A673 (cell line): ENCODE data around the gene C5orf58. TPM values are rescaled to one million over a fixed set of nuclear protein-coding genes. Genes with fewer than 3 reads are reported as not detected.

ENCODE experiments used
- BruUV-seq: library from RNA; stranded (reverse); fragments of 400-500 nt; replicated peaks from 2 replicates; lab custom pipeline; 2021; lab: Mats Ljungman, UMichigan
- CTCF ChIA-PET: fragments of 300-600 bp; sonication (Branson Sonifier 250); formaldehyde crosslinking; loops from one replicate; lab custom pipeline; 2022; ENCODE audit warnings: antibody characterized with exemption; lab: Charles Lee
- POLR2A ChIA-PET: fragments of 300-600 bp; sonication (Branson Sonifier 250); formaldehyde crosslinking; loops from one replicate; lab custom pipeline; 2022; ENCODE audit warnings: antibody characterized with exemption; ENCODE audit not compliant: low non-redundant PET; lab: Charles Lee
- DNase-seq: peaks from one replicate; pipeline ENCODE4 v3.0.0-alpha.2; 2015; ENCODE audit warnings: low spot score
- H3K27ac ChIP-seq: fragments of 200-600 bp; sonication (generic); 2 replicates; pipeline ENCODE4 v1.5.1; 2016; ENCODE audit warnings: mixed run types, low read depth, mild to moderate bottlenecking, mixed read lengths, antibody characterized with exemption, low read length; ENCODE audit not compliant: poor library complexity, severe bottlenecking
- H3K27me3 ChIP-seq: fragments of 200-600 bp; sonication (generic); replicated peaks from 2 replicates; pipeline ENCODE4 v1.6.1; 2017; ENCODE audit warnings: mixed run types, low read depth, mild to moderate bottlenecking, mixed read lengths, antibody characterized with exemption, low read length; ENCODE audit not compliant: insufficient read depth, poor library complexity
- H3K36me3 ChIP-seq: fragments of 200-600 bp; sonication (generic); 2 replicates; pipeline ENCODE4 v1.6.1; 2016; ENCODE audit warnings: mixed run types, mild to moderate bottlenecking, mixed read lengths, antibody characterized with exemption, low read length; ENCODE audit not compliant: insufficient read depth, poor library complexity, severe bottlenecking
- H3K4me1 ChIP-seq: fragments of 200-600 bp; sonication (generic); 2 replicates; pipeline ENCODE4 v1.6.1; 2017; ENCODE audit warnings: mixed run types, mild to moderate bottlenecking, mixed read lengths, antibody characterized with exemption, low read length; ENCODE audit not compliant: insufficient read depth, poor library complexity, severe bottlenecking
- H3K4me3 ChIP-seq: fragments of 200-600 bp; sonication (generic); 2 replicates; pipeline ENCODE4 v1.5.1; 2016; ENCODE audit warnings: low read depth, mixed run types, mild to moderate bottlenecking, mixed read lengths, low read length; ENCODE audit not compliant: poor library complexity, severe bottlenecking
- H3K9me3 ChIP-seq: fragments of 200-600 bp; sonication (generic); 2 replicates; pipeline ENCODE4 v1.6.1; 2016; ENCODE audit warnings: mixed run types, low read depth, mild to moderate bottlenecking, mixed read lengths, antibody characterized with exemption, low read length; ENCODE audit not compliant: poor library complexity, severe bottlenecking
- EZH2 ChIP-seq: fragments of 200-600 bp; sonication (generic); IDR thresholded peaks from 2 replicates; pipeline ENCODE4 v1.6.1; 2017; ENCODE audit warnings: borderline replicate concordance, low read depth, mild to moderate bottlenecking, mixed read lengths, antibody characterized with exemption, low read length; ENCODE audit not compliant: poor library complexity, severe bottlenecking
- intact Hi-C: fragments of 100-400 bp; cut with micrococcal nuclease; formaldehyde crosslinking; loops from one replicate; pipeline ENCODE4 v1.10.0; 2022; ENCODE audit not compliant: unreplicated experiment
- total RNA-seq: library from RNA; stranded (reverse); gene quantifications from 2 replicates; pipeline ENCODE4 v1.2.3, GENCODE V29; 2021
- TF ChIP-seq, protein P1 (sequence below): fragments of 300-800, 200-600 bp; sonication (generic); conservative IDR thresholded peaks from 2 replicates; pipeline ENCODE4 v1.5.1; 2017; ENCODE audit warnings: low read depth, mild to moderate bottlenecking, antibody characterized with exemption, low read length, moderate library complexity, mixed read lengths

Gene C5orf58
- total RNA-seq, 1 experiment from 2014 or later = not detected

DNA sequence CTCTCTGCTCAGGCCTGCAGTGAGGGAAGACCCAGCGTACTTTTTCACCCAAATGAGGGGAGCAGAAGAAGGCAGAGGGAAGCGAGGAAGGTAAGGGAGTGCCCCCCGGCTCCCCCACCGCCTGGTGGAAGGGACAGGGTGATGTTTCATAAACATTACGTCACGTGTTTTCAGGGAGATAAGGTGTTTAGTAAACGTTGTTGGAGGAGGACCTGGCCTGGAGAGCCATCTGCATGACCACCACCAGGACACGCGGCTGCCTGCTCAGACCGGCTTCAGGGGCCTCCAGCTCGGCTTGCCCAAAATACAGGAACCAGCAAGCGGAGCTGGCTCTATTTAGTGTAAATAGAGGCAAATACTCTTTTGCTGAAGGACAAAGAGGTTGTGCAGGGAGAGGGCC lies 40.0 kb upstream of the C5orf58 start:
- intact Hi-C loops = no loop called here
- POLR2A ChIA-PET = no interaction called here
- no TSS peak for BruUV-seq
- Histone ChIP-seq H3K27ac (no peak overlapping the region), H3K4me1 (no peaks in the 10 kb centered on the region), H3K36me3 (no peaks in the 10 kb centered on the region), H3K27me3 (no peaks in the 10 kb centered on the region), H3K4me3 (no peak overlapping the region), H3K9me3 (no peaks in the 10 kb centered on the region)
- TF ChIP-seq, protein P1, sequence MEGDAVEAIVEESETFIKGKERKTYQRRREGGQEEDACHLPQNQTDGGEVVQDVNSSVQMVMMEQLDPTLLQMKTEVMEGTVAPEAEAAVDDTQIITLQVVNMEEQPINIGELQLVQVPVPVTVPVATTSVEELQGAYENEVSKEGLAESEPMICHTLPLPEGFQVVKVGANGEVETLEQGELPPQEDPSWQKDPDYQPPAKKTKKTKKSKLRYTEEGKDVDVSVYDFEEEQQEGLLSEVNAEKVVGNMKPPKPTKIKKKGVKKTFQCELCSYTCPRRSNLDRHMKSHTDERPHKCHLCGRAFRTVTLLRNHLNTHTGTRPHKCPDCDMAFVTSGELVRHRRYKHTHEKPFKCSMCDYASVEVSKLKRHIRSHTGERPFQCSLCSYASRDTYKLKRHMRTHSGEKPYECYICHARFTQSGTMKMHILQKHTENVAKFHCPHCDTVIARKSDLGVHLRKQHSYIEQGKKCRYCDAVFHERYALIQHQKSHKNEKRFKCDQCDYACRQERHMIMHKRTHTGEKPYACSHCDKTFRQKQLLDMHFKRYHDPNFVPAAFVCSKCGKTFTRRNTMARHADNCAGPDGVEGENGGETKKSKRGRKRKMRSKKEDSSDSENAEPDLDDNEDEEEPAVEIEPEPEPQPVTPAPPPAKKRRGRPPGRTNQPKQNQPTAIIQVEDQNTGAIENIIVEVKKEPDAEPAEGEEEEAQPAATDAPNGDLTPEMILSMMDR = no peak
- no peak for TF ChIP-seq EZH2
- CTCF ChIA-PET = no interaction called here
- DNase-seq = no peak

DNA sequence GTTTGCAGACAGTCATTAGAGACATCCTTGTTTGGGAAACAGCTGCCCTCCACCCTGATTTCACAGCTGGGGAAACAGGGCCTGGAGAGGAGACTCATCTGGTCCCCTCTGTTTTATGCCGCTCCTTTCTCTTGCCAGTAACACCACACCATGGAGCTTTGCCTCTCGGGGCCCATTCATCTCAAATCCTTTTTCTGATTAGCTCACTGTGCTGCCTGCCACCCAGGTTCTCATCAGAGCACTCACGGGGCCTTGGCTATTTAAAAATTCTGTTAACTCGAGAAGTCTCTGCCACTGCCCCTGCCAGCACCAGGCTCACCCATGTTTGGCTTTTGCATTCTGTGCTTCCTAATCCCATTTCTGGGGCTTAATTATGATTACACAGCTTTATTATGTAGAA lies 36.8 kb upstream of the C5orf58 start:
- Histone ChIP-seq H3K27me3 (no peaks in the 10 kb centered on the region), H3K4me3 (no peak overlapping the region), H3K27ac (no peak overlapping the region), H3K4me1 (no peaks in the 10 kb centered on the region), H3K9me3 (no peaks in the 10 kb centered on the region), H3K36me3 (no peaks in the 10 kb centered on the region)
- intact Hi-C loops = no loop called here
- CTCF ChIA-PET = no interaction called here
- no TSS peak for BruUV-seq
- POLR2A ChIA-PET = no interaction called here
- peak; percentile 13 for DNase-seq
- TF ChIP-seq, protein P1 = no peak
- no peak for TF ChIP-seq EZH2

DNA sequence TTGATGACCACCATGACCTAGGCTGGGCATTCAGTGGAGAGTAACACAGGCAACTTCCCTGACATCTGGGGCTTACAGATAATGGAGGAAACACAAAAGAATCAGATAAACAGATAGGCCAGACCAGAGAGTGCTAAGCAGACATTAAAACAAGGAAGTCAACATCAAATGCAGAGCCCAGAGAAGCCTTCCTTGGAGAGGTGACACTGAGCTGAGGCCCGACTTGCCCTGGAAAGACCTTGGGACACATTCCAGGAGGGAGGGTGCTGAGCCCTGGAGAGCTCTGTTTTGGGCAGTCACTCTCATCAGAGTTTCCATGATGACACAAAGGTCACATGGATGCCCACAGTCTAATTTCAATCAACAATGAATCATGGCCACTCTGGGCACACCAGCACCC lies 31.9 kb upstream of the C5orf58 start:
- DNase-seq = no peak
- no peaks in the 10 kb centered on the region for H3K4me1 ChIP-seq
- POLR2A ChIA-PET = no interaction called here
- TF ChIP-seq, protein P1 = no peak
- no peak for TF ChIP-seq EZH2
- H3K4me3 ChIP-seq = no peak overlapping the region
- no peaks in the 10 kb centered on the region for H3K9me3 ChIP-seq
- H3K27me3 ChIP-seq = no peaks in the 10 kb centered on the region
- CTCF ChIA-PET = no interaction called here
- intact Hi-C loops = no loop called here
- no TSS peak for BruUV-seq
- no peak overlapping the region for H3K27ac ChIP-seq
- H3K36me3 ChIP-seq = no peaks in the 10 kb centered on the region
